H1 (cell line): Measurements from ENCODE around the gene ABHD18. TPM values are rescaled to one million over a fixed set of nuclear protein-coding genes. Genes with fewer than 3 reads are reported as not detected.
A peak's percentile ranks its signal among the peaks of the same experiment; 100 is the strongest.

Experiments used
- CTCF ChIA-PET: fragments of 300-600 bp; sonication (Branson Sonifier 250); formaldehyde crosslinking; loops from one replicate; lab custom pipeline; 2021; ENCODE audit not compliant: partially characterized antibody; lab: Charles Lee
- POLR2A ChIA-PET: fragments of 300-600 bp; sonication (Branson Sonifier 250); formaldehyde crosslinking; loops from one replicate; lab custom pipeline; 2021; ENCODE audit warnings: inconsistent platforms; ENCODE audit not compliant: partially characterized antibody; lab: Charles Lee
- DNase-seq, 2 experiments: peaks; one replicate each; pipeline versions ENCODE4 v3.0.0 to v3.0.0-alpha.2; 2010 to 2022; ENCODE audit warnings: low spot score in 2 of 2, low read depth in 1 of 2, mixed read lengths in 1 of 2
- FAIRE-seq: peaks from 2 replicates; lab custom pipeline; 2011; peaks lifted over from hg19 to GRCh38; lab: Jason Lieb, UNC
- H2AFZ ChIP-seq: 2 replicates; pipeline ENCODE4 v1.8.1; 2012; ENCODE audit warnings: low read length, inconsistent platforms
- H2AK5ac ChIP-seq: 2 replicates; pipeline ENCODE4 v1.6.1; 2013; ENCODE audit warnings: low read depth, low read length
- H2BK120ac ChIP-seq: replicated peaks from 2 replicates; pipeline ENCODE3; 2013; ENCODE audit warnings: low read depth, low read length, inconsistent platforms
- H2BK12ac ChIP-seq: 2 replicates; pipeline ENCODE4 v1.6.1; 2013; ENCODE audit warnings: low read depth, low read length
- H2BK15ac ChIP-seq: 2 replicates; pipeline ENCODE4 v1.6.1; 2013; ENCODE audit warnings: low read length
- H2BK20ac ChIP-seq: 2 replicates; pipeline ENCODE4 v1.6.1; 2013; ENCODE audit warnings: low read length
- H2BK5ac ChIP-seq: 2 replicates; pipeline ENCODE4 v1.6.1; 2013; ENCODE audit warnings: low read depth, low read length
- H3K14ac ChIP-seq: 2 replicates; pipeline ENCODE4 v1.6.1; 2013; ENCODE audit warnings: inconsistent platforms; ENCODE audit not compliant: insufficient read length
- H3K18ac ChIP-seq: 2 replicates; pipeline ENCODE4 v1.6.1; 2013; ENCODE audit warnings: low read length; ENCODE audit errors: extremely low read depth
- H3K23ac ChIP-seq: 2 replicates; pipeline ENCODE4 v1.6.1; 2013; ENCODE audit warnings: inconsistent platforms; ENCODE audit not compliant: insufficient read length
- H3K23me2 ChIP-seq: 2 replicates; pipeline ENCODE4 v1.6.1; 2013; ENCODE audit warnings: low read depth, low read length
- H3K27ac ChIP-seq: 2 replicates; pipeline ENCODE4 v1.6.1; 2011; ENCODE audit warnings: low read depth, low read length, inconsistent platforms
- H3K27me3 ChIP-seq, 4 experiments: replicated peaks in 1 of 4; 1 replicate in 1 of 4; 2 replicates in 3 of 4; pipeline versions ENCODE4 v1.6.1 to v1.8.1; 2011 to 2013; ENCODE audit warnings: low read length in 3 of 4, mild to moderate bottlenecking in 3 of 4, inconsistent platforms in 2 of 4, mixed read lengths in 2 of 4, moderate library complexity in 1 of 4; ENCODE audit not compliant: control insufficient read depth in 3 of 4, insufficient read depth in 3 of 4; ENCODE audit errors: extremely low read depth in 1 of 4
- H3K36me3 ChIP-seq, 4 experiments: 2 replicates each; pipeline versions ENCODE4 v1.6.1 to v1.8.1; 2011 to 2013; ENCODE audit warnings: mild to moderate bottlenecking in 4 of 4, low read length in 3 of 4, moderate library complexity in 2 of 4, control low read depth in 1 of 4, inconsistent platforms in 1 of 4; ENCODE audit not compliant: insufficient read depth in 4 of 4, control insufficient read depth in 2 of 4
- H3K4ac ChIP-seq: replicated peaks from 2 replicates; pipeline ENCODE3; 2013; ENCODE audit warnings: low read length, low read depth, mixed read lengths, inconsistent platforms; ENCODE audit not compliant: insufficient read length
- H3K4me1 ChIP-seq, 4 experiments: replicated peaks in 1 of 4; 1 replicate in 1 of 4; 2 replicates in 3 of 4; pipeline versions ENCODE4 v1.6.1 to v1.8.1; 2011 to 2013; ENCODE audit warnings: low read length in 3 of 4, inconsistent platforms in 2 of 4, mixed read lengths in 1 of 4; ENCODE audit not compliant: insufficient read depth in 4 of 4, control insufficient read depth in 3 of 4
- H3K4me2 ChIP-seq, 2 experiments: 2 replicates each; pipeline versions ENCODE4 v1.6.1 to v1.8.1; 2011 to 2013; ENCODE audit warnings: low read depth in 2 of 2, low read length in 2 of 2, control low read depth in 1 of 2, inconsistent platforms in 1 of 2, mild to moderate bottlenecking in 1 of 2; ENCODE audit not compliant: insufficient read depth in 1 of 2
- H3K4me3 ChIP-seq, 4 experiments: fragments of 200-600, 300-600 bp in 1 of 4; sonication (generic), shearing (Covaris generic), sonication (Bioruptor Twin) in 1 of 4; 2 replicates each; pipeline versions ENCODE4 v1.5.1 to v1.8.1; 2011 to 2016; ENCODE audit warnings: low read length in 4 of 4, low read depth in 3 of 4, control low read depth in 2 of 4, inconsistent platforms in 2 of 4, mild to moderate bottlenecking in 2 of 4, mixed read lengths in 1 of 4, moderate library complexity in 1 of 4; ENCODE audit not compliant: insufficient read depth in 2 of 4; ENCODE audit errors: extremely low read depth in 1 of 4
- H3K56ac ChIP-seq: replicated peaks from 2 replicates; pipeline ENCODE3; 2013; ENCODE audit warnings: low read depth, mild to moderate bottlenecking, mixed read lengths, low read length, inconsistent platforms; ENCODE audit not compliant: insufficient read length
- H3K79me1 ChIP-seq: 2 replicates; pipeline ENCODE4 v1.6.1; 2013; ENCODE audit warnings: low read depth, low read length, control low read depth
- H3K79me2 ChIP-seq, 2 experiments: 2 replicates each; pipeline versions ENCODE4 v1.6.1 to v1.8.1; 2012 to 2013; ENCODE audit warnings: low read length in 2 of 2, mild to moderate bottlenecking in 2 of 2, inconsistent platforms in 1 of 2; ENCODE audit not compliant: insufficient read depth in 2 of 2, control insufficient read depth in 1 of 2
- H3K9ac ChIP-seq, 4 experiments: replicated peaks in 1 of 4; 1 replicate in 1 of 4; 2 replicates in 3 of 4; pipeline versions ENCODE4 v1.6.1 to v1.8.1; 2011 to 2013; ENCODE audit warnings: low read depth in 3 of 4, low read length in 3 of 4, control low read depth in 2 of 4, mild to moderate bottlenecking in 2 of 4, moderate library complexity in 2 of 4, inconsistent platforms in 1 of 4; ENCODE audit errors: extremely low read depth in 1 of 4
- H3K9me3 ChIP-seq, 2 experiments: 2 replicates each; pipeline versions ENCODE4 v1.6.1 to v1.8.1; 2012 to 2013; ENCODE audit warnings: mild to moderate bottlenecking in 2 of 2, moderate library complexity in 2 of 2, control low read depth in 1 of 2, inconsistent platforms in 1 of 2, low read depth in 1 of 2, low read length in 1 of 2, mixed read lengths in 1 of 2; ENCODE audit not compliant: insufficient read depth in 2 of 2
- H4K20me1 ChIP-seq, 2 experiments: replicated peaks in 1 of 2; 2 replicates each; pipeline versions ENCODE3 to v1.8.1; 2011 to 2013; ENCODE audit warnings: inconsistent platforms in 2 of 2, low read length in 2 of 2, mild to moderate bottlenecking in 1 of 2; ENCODE audit not compliant: insufficient read depth in 2 of 2, control insufficient read depth in 1 of 2
- H4K5ac ChIP-seq: 2 replicates; pipeline ENCODE4 v1.6.1; 2013; ENCODE audit warnings: low read length, low read depth, mixed read lengths, inconsistent platforms; ENCODE audit not compliant: insufficient read length
- H4K8ac ChIP-seq: 2 replicates; pipeline ENCODE4 v1.8.0; 2013; ENCODE audit warnings: mild to moderate bottlenecking, moderate library complexity, low read length, inconsistent platforms; ENCODE audit not compliant: insufficient read depth; ENCODE audit errors: extremely low read depth
- H4K91ac ChIP-seq: replicated peaks from 2 replicates; pipeline ENCODE3; 2013; ENCODE audit warnings: low read length, mixed read lengths, inconsistent platforms; ENCODE audit not compliant: insufficient read length
- FOSL1 ChIP-seq: IDR thresholded peaks from 2 replicates; pipeline ENCODE4 v1.6.1; 2011; ENCODE audit warnings: mild to moderate bottlenecking, low read depth, low read length, moderate library complexity; ENCODE audit not compliant: insufficient read depth
- HDAC2 ChIP-seq, 2 experiments: fragments of 300-600 bp in 1 of 2; sonication (generic) in 1 of 2; IDR thresholded peaks; 2 replicates each; pipeline ENCODE4 v1.6.1; 2011 to 2012; ENCODE audit warnings: low read depth in 2 of 2, low read length in 2 of 2, mild to moderate bottlenecking in 2 of 2, moderate library complexity in 2 of 2, borderline replicate concordance in 1 of 2, inconsistent platforms in 1 of 2
- WGBS, 2 experiments: shearing (Covaris generic) in 1 of 2; methylation state at CpG; one replicate each; pipeline versions ENCODE4 v1.1.6 to v1.1.7; 2013 to 2015; ENCODE audit warnings: low lambda C conversion rate in 2 of 2, mixed read lengths in 2 of 2, inconsistent platforms in 1 of 2, low coverage in 1 of 2, missing lambda C conversion rate in 1 of 2; ENCODE audit not compliant: insufficient replicate concordance in 2 of 2, insufficient coverage in 1 of 2, insufficient read length in 1 of 2; ENCODE audit errors: extremely low coverage in 1 of 2, missing lambda C conversion rate in 1 of 2; 5-methylcytosine and 5-hydroxymethylcytosine counted together
- polyA plus RNA-seq, 7 experiments: library from polyadenylated mRNA; depleted of rRNA in 3 of 7; stranded (reverse) in 5 of 7; unstranded in 2 of 7; fragments of >200 nt in 5 of 7; fragments of 200-250 nt in 2 of 7; gene quantifications; 1 replicate in 5 of 7; 2 replicates in 1 of 7; 4 replicates in 1 of 7; pipeline versions ENCODE4 v1.2.1 to v1.2.3, GENCODE V29; 2011 to 2013; ENCODE audit warnings: missing spikeins in 2 of 7, mixed read lengths in 2 of 7
- total RNA-seq: library from RNA; stranded (reverse); fragmentation: NEBNext Ultra II Directional; extraction: Animal tissue kit (Norgen Biotek cat#: 25700); gene quantifications from 2 replicates; pipeline ENCODE4 v1.2.1, GENCODE V29; 2021

ABHD18 gene
- total and polyA plus RNA-seq, 2 of the 8 experiments (the other 6 are each of a cell fraction or from before 2014, with no cell fraction given) = 2.7 to 17.0 TPM

DNA sequence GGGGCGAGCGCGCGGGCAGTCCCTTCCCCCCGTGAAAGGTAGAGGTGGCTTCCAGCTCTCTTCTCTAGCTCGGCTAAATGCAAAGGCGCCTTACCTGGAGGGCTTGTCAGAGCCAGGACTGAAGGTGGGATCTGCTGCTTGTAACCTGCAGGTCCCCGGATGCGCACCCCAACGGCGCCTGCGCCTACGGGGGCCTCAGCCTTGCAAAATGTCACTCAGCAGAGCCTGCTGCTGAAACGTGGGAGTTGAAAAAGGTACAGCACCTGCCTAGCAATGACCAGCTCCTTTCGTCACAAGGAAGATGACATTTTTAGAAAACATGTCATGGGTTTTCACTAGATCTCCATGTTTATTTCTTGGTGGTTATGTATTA, 583 bp downstream of the ABHD18 start:
- H3K27me3 ChIP-seq = no peaks in the 10 kb centered on the region
- H2BK20ac ChIP-seq = no peak overlapping the region
- H3K9me3 ChIP-seq = no peaks in the 10 kb centered on the region
- no peak overlapping the region for H3K14ac ChIP-seq
- WGBS, 2 experiments = 3% methylated on average over 11 of the region's 15 CpGs; no CpG with 5 or more reads in 1 of the 2 experiments
- H3K4ac ChIP-seq = no peak overlapping the region
- H3K18ac ChIP-seq = peak overlapping the region; percentile 88
- FAIRE-seq = no peak
- ChIA-PET CTCF (interaction anchor here (0.6 to 2.0 kb wide), 7 partner anchors 15 to 104 kb away, joined by 3 to 8 read pairs (median 3); no protein-coding TSS in a partner anchor), POLR2A (interaction anchor here (0.7 to 4.7 kb wide), 22 partner anchors 9 to 625 kb away, joined by 3 to 33 read pairs (median 4); partner anchors contain the start of genes HSPA4L, LARP1B and PLK4)
- H3K9ac ChIP-seq = peak overlapping the region; percentile 79 to 95 (median 88)
- peak overlapping the region; percentile 58 to 99 (median 88) for H3K4me3 ChIP-seq
- no peaks in the 10 kb centered on the region; the same call in 1 of the 2 replicates for H3K79me1 ChIP-seq
- H2AFZ ChIP-seq = peak overlapping the region; percentile 8; the same call in 1 of the 2 replicates
- H4K5ac ChIP-seq = no peak overlapping the region
- H4K91ac ChIP-seq = peak overlapping the region; percentile 44
- H3K27ac ChIP-seq = peak overlapping the region; percentile 78
- H2AK5ac ChIP-seq = no peak overlapping the region
- H2BK12ac ChIP-seq = no peak overlapping the region
- peak overlapping the region; percentile 85 to 94 for H3K4me2 ChIP-seq
- no peak overlapping the region for H3K23ac ChIP-seq
- 0 out of 2 replicates have a peak, but pooled peaks cover 2% of the 10 kb centered on the region for H3K23me2 ChIP-seq
- H3K56ac ChIP-seq = no peak overlapping the region
- peak overlapping the region; percentile 96 for H2BK5ac ChIP-seq
- no peak overlapping the region for H2BK120ac ChIP-seq
- TF ChIP-seq FOSL1 = no peak
- peak in 1 of 2 experiments; percentile 24; a peak in 1 of 4 replicates for TF ChIP-seq HDAC2 (IDR thresholded peaks at IDR 0.05; ENCODE audit: borderline replicate concordance in 1 of 2, low read depth in 2 of 2, low read length in 2 of 2)
- H3K4me1 ChIP-seq = peaks cover 0 to 3% (median 0%) of the 10 kb centered on the region in 4 experiments; a peak in 2 of 7 replicates
- H3K36me3 ChIP-seq = no peaks in the 10 kb centered on the region
- H2BK15ac ChIP-seq = peak overlapping the region; percentile 61; the same call in 1 of the 2 replicates
- H3K79me2 ChIP-seq = peaks cover 0 to 60% of the 10 kb centered on the region in 2 experiments; a peak in 3 of 4 replicates
- DNase-seq = peak; percentile 27 to 74
- peaks cover 0 to 4% of the 10 kb centered on the region in 2 experiments for H4K20me1 ChIP-seq
- 0 out of 2 replicates have a peak overlapping the region, but pooled peaks have one; percentile 94 for H4K8ac ChIP-seq
